ENCODE measurements around the gene KIF18B. TPM values are rescaled to one million over a fixed set of nuclear protein-coding genes. Genes with fewer than 3 reads are reported as not detected.

KIF18B gene
- total RNA-seq, 2 donors from 2014 or later = 37.7 to 51.5 TPM

DNA sequence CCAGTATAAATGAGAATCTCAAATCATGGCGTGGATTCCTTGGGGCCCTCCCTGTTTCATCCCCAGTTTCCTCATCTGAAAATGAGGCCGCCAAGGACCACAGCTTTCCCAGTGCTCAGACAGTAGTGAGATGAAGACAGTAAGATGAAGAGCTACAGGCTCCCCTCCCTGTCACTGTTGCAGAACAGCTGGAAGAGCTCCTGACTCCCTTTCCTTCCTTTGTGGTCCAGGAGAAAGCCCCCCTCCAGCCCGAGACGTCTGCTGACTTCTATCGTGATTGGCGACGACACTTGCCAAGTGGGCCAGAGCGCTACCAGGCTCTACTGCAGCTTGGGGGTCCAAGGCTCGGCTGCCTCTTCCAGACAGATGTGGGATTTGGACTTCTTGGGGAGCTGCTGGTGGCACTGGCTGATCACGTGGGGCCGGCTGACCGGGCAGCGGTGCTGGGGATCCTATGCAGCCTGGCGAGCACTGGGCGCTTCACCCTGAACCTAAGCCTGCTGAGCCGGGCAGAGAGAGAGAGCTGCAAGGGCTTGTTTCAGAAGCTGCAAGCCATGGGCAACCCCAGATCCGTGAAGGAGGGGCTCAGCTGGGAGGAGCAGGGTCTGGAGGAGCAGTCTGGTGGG lies 45.3 kb downstream of the KIF18B start:
- Mint-ChIP-seq H3K9me3 (no peaks in the 10 kb centered on the region), H3K27ac (no peak overlapping the region), H3K4me1 (peaks cover 6% of the 10 kb centered on the region), H3K4me3 (no peak overlapping the region), H3K36me3 (ENCODE audit: low read depth) (peaks cover 17% of the 10 kb centered on the region), H3K27me3 (peaks cover 3% of the 10 kb centered on the region)
- no peak for ATAC-seq (replicated peaks)

DNA sequence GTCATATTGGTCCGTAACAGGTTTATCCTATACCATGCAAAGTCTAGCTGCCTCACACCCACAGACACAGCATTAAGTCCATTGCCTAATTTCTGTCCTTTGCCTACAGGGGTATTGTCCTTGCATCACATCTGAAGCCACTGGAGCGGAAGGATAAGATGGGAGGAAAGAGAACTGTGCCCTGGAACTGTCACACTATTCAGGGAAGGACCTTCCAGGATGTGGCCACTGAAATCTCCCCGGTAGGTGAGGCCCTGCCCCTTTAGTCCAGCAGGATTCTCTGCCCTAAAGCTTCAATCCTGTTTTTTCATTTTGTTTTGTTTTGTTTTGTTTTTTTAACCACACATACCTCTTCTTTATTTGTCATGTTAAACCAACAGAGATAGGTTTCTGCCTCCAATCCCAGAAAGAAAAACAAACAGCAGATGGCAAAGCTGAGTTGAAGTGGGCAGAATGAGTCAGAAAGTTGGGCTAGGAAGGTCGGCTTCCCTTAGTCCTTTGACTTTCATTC lies 46.1 kb downstream of the KIF18B start:
- H3K4me1 Mint-ChIP-seq = peaks cover 6% of the 10 kb centered on the region
- H3K27me3 Mint-ChIP-seq = peaks cover 3% of the 10 kb centered on the region
- no peak overlapping the region for H3K27ac Mint-ChIP-seq
- peak overlapping the region; percentile 88 for H3K4me3 Mint-ChIP-seq
- H3K9me3 Mint-ChIP-seq = no peaks in the 10 kb centered on the region
- ATAC-seq (replicated peaks) = no peak
- H3K36me3 Mint-ChIP-seq (ENCODE audit: low read depth) = peaks cover 21% of the 10 kb centered on the region

DNA sequence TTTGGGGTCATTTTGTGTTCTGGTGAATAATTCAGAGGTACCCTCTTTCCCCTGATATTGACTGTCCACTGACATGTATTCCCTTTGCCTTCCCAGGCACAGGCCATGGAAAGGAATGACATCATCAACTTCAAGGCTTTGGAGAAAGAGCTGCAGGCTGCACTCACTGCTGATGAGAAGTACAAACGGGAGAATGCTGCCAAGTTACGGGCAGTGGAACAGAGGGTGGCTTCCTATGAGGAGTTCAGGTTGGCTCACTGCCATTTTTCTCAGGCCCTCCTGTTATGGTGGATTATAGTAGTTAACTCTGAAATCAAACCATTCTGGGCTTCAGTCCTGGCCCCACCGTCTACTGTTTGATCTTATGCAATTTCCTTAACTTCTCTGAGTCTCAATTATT lies 46.7 kb downstream of the KIF18B start:
- ATAC-seq (replicated peaks) = no peak
- Mint-ChIP-seq H3K4me3 (peak overlapping the region; percentile 88), H3K27ac (peak overlapping the region; percentile 100), H3K9me3 (no peaks in the 10 kb centered on the region), H3K27me3 (peaks cover under 1% of the 10 kb centered on the region), H3K36me3 (ENCODE audit: low read depth) (peaks cover 27% of the 10 kb centered on the region), H3K4me1 (peaks cover 9% of the 10 kb centered on the region)

DNA sequence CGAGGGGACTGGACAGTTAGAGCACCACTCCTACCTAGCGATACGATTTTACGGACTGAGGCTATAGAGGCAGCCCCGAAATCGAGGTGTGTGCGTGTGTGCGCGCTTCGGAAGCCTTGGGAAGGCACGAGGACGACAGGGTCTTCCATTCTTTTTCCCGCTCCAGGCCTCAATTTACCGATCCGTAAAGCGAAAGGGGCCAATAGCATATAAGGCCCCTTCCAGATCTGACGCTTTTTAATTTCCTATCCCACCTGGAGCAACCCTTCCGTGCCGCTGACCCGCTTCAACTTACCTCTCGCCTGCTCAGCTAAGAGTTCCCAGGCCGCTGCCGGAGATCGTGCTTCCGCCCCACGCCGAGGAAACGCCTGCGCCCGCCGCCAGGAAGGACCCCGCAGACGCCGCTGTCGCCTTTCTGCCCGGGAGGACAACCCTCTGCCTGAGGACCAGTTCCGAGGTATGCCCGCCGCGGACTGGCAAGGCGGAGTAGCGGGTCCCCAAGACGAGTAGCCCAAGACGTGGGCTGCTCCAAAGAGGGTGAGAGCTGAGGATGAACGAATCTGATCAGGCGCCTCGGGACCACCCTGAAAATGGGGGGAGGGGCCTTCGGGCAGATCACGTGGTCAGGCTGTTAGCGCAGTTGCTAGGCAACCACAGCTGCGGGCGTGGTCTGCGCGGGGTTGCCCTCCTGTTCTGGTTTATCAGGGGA lies 48.3 kb downstream of the KIF18B start, which contains the start of gene EFTUD2:
Gene EFTUD2, minus strand, starts transcription at position 372 of the 709 bp plus-strand sequence. CDS start 4,924 bp downstream, outside the sequence.
- peak within 1 kb of the TSS; percentile 100 for H3K27ac Mint-ChIP-seq
- H3K4me1 Mint-ChIP-seq = peaks cover 15% of the 10 kb centered on the region
- H3K27me3 Mint-ChIP-seq = no peaks in the 10 kb centered on the region
- peak; percentile 94 for ATAC-seq (replicated peaks)
- H3K4me3 Mint-ChIP-seq = peak within 1 kb of the TSS; percentile 88
- no peaks in the 10 kb centered on the region for H3K9me3 Mint-ChIP-seq
- peaks cover 44% of the 10 kb centered on the region for H3K36me3 Mint-ChIP-seq (ENCODE audit: low read depth)

DNA sequence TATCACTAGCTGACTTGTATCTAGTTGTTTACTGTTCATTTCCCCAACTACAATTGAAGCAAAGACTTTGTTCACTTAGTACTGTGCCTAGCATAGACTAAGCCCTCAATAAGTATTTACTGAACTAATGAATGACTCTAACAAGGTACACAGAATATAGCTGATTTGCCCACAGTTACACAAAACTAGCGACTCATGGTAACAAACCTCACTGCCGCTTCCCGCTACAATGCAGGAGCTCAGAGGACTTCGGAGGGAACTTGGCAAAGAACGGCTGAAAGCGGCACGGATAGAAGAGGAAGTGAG lies 48.9 kb downstream of the KIF18B start:
- ATAC-seq (replicated peaks) = no peak
- H3K27ac Mint-ChIP-seq = peak overlapping the region; percentile 100
- H3K36me3 Mint-ChIP-seq (ENCODE audit: low read depth) = peaks cover 49% of the 10 kb centered on the region
- H3K9me3 Mint-ChIP-seq = no peaks in the 10 kb centered on the region
- H3K27me3 Mint-ChIP-seq = no peaks in the 10 kb centered on the region
- peaks cover 15% of the 10 kb centered on the region for H3K4me1 Mint-ChIP-seq
- H3K4me3 Mint-ChIP-seq = peak overlapping the region; percentile 88

DNA sequence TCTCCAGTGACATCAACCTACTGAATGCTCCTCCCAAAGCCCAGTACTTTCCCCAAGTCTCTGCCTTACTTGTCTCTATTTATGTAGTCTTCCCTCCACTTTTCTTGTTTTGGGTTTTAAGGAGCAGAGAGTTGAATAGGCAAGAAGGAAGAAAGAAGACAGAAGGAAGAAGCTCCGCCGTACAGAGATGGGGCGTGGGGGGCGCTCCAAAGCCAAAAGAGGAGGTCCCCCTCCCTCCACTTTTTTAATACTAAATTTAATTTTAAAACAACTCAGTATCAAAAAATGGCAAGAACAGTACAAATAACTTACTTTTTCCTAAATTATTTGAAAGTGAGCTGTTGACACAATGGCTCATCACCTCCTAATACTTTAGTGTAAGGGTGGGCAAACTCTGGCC lies 52.9 kb downstream of the KIF18B start:
- Mint-ChIP-seq H3K27me3 (no peaks in the 10 kb centered on the region), H3K9me3 (no peaks in the 10 kb centered on the region), H3K4me1 (peaks cover 20% of the 10 kb centered on the region), H3K36me3 (ENCODE audit: low read depth) (peaks cover 77% of the 10 kb centered on the region), H3K27ac (no peak overlapping the region), H3K4me3 (no peak overlapping the region)
- ATAC-seq (replicated peaks) = no peak

DNA sequence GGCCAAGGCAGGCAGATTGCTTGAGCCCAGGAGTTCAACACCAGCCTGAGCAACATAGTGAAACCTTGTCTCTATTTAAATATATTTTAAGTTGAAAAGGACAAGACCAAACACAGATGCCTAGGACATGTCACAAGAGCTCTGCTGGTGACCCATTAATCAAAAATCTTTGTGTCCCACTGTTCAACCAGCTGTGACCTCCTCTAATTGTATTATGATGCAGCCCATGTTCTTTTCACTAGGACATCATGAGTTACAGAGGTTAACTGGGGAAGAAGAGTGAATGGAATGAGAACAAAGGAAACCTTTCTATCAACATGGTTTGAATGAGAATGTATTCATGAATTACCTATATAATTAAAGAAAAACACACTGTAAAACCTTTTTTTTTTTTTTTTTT lies 55.3 kb downstream of the KIF18B start:
- Mint-ChIP-seq H3K4me3 (no peak overlapping the region), H3K27ac (no peak overlapping the region), H3K36me3 (ENCODE audit: low read depth) (peaks cover 62% of the 10 kb centered on the region), H3K4me1 (peaks cover 13% of the 10 kb centered on the region), H3K9me3 (no peaks in the 10 kb centered on the region), H3K27me3 (no peaks in the 10 kb centered on the region)
- ATAC-seq (replicated peaks) = no peak

DNA sequence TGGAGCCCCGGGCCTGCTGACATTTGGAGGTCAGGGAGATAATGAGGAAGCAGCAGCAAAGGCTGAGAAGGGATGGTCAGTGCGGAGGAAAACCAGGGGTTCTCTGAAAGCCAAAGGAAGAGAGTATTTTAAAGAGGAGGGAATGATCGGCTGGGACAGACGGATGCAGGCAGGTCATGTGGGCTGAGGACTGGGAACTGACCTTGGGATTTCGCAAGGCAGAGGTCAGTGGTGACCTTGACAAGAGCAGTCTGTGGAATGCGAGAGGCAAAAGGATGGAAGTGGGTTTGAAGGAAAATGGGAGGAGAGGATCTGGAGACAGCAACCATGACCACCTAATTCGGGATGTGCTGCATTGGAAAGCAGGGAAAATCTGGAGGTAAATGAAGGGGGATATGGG lies 58.6 kb downstream of the KIF18B start:
- no peaks in the 10 kb centered on the region for H3K27me3 Mint-ChIP-seq
- peaks cover 4% of the 10 kb centered on the region for H3K4me1 Mint-ChIP-seq
- H3K27ac Mint-ChIP-seq = no peak overlapping the region
- no peak overlapping the region for H3K4me3 Mint-ChIP-seq
- peaks cover 33% of the 10 kb centered on the region for H3K36me3 Mint-ChIP-seq (ENCODE audit: low read depth)
- no peak for ATAC-seq (replicated peaks)
- no peaks in the 10 kb centered on the region for H3K9me3 Mint-ChIP-seq

DNA sequence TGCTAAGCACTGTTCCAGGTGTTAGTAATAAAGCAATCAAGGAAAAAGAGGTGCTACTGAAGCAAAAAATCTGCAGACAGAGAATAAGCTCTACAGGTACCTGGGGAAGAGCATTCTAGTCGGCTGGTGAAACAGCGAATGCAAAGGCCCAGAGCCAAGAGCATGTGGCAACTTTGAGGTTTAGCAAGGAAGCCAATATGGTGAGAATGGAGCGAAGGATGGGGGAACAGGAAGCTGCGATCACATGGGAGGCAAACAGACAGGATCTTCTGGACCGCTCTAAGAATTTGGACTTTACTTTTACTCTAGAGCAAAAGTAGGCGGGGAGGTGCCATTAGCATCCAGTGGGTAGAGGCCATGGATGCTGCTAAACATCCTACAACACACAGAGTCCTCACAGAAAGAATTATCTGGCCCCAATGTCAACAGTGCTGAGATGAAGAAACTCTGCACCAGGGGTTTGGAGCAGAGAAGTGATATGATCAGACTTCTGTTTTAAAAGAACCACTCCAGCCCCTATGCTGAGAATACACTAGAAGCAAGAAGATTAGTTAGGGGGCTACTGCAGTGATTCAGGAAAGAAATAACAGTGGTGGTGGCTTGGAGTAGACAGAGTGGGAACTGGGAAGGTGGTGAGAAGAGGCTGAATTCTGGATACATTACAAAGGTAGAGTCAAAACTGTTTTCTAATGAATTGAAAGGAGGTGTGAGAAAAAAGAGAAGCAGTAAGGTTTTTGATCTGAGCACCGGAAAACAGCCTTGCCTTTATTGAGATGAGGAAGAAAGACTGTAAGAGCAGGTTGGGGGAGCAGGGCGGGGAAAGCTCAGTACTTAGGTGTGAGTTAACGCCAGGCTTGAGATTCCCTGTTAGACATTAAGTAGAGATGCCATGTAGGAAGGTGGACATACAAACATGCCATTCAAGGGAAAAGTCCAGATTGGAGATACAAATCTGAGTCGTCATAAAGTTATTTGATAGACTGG lies 59.3 kb downstream of the KIF18B start:
- ATAC-seq (replicated peaks) = peak; percentile 51
- H3K4me3 Mint-ChIP-seq = no peak overlapping the region
- H3K4me1 Mint-ChIP-seq = peaks cover 4% of the 10 kb centered on the region
- H3K27ac Mint-ChIP-seq = no peak overlapping the region
- peaks cover 26% of the 10 kb centered on the region for H3K36me3 Mint-ChIP-seq (ENCODE audit: low read depth)
- H3K27me3 Mint-ChIP-seq = no peaks in the 10 kb centered on the region
- no peaks in the 10 kb centered on the region for H3K9me3 Mint-ChIP-seq

DNA sequence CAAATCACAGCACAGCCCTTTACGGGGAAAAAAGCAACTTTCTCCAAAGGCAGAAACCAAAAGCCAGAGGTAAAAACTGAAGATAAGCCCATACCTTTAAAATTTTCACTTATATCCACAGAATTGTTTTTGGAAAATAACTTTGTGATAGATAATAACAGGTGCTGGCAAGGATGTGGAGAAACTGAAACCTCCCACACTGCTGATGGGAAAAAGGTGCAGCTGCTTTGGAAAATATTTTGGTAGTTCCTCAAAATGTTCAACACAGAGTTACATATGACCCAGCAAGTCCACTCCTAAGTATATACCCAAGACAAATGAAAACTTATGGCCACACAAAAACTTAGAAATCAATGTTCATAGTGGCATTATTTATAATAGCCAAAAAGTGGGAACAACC lies 60.6 kb downstream of the KIF18B start:
- no peak for ATAC-seq (replicated peaks)
- Mint-ChIP-seq H3K4me3 (no peak overlapping the region), H3K27ac (no peak overlapping the region), H3K4me1 (peaks cover 4% of the 10 kb centered on the region), H3K36me3 (ENCODE audit: low read depth) (peaks cover 15% of the 10 kb centered on the region), H3K27me3 (no peaks in the 10 kb centered on the region), H3K9me3 (no peaks in the 10 kb centered on the region)

DNA sequence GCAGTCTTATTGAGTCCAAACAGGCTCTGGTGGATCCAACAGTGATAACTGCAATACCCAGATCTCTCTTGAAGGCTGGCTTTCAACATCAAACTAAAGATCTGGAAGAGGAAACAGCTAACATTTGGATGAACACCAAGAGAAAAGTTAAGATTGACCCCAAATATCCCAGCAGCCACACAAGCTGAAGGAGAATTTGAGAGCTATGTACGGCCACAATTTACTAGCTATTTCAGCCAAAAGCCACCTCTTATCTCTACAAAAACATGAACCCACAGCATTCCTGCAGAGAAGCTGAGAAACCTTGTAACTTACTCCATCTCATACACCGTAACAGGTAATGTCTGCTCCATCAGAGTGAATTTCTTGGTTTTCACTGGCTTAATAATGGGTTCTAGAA lies 62.6 kb downstream of the KIF18B start:
- Mint-ChIP-seq H3K9me3 (no peaks in the 10 kb centered on the region), H3K4me1 (no peaks in the 10 kb centered on the region), H3K27ac (no peak overlapping the region), H3K36me3 (ENCODE audit: low read depth) (no peaks in the 10 kb centered on the region), H3K4me3 (no peak overlapping the region), H3K27me3 (no peaks in the 10 kb centered on the region)
- no peak for ATAC-seq (replicated peaks)

DNA sequence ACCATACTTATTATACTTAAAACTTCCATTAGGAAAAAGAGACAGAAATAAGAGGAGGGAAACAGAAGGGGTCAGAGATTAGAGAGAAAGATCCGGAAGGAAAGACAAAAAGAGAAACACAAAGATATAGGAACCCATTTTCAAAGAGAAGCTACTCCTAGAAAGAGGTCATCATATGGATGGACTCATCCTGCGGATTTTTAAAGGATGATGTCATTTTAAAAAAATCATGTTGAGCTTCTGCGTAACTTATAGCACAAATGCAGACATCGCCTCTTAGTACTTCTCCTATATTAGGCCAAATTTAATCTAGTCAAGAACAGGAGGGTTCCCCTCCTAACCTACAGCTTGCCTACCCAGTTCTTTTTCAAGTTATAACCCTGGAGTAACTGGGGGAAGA lies 66.4 kb downstream of the KIF18B start:
- H3K27me3 Mint-ChIP-seq = no peaks in the 10 kb centered on the region
- H3K9me3 Mint-ChIP-seq = no peaks in the 10 kb centered on the region
- no peaks in the 10 kb centered on the region for H3K36me3 Mint-ChIP-seq (ENCODE audit: low read depth)
- no peak for ATAC-seq (replicated peaks)
- H3K4me3 Mint-ChIP-seq = no peak overlapping the region
- no peaks in the 10 kb centered on the region for H3K4me1 Mint-ChIP-seq
- H3K27ac Mint-ChIP-seq = no peak overlapping the region

DNA sequence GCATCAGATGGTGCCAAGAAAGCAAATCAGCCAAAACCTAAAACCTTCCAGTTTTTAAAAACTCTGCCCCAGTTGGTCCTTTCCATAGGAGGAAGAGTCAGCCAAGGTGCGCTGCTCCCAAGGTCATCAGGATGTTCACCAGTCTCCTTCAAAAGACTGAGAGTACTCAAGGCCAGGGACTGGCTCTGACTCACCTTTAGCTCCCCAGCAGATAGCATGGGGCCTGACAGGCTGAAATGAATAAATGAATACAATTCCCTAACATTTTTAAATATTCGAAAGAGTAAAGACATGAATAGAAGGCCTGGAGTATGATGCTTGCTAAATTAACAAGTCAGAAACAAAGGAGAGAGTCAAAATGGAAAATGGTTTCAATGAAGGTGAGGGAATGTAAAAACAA lies 67.5 kb downstream of the KIF18B start:
- no peak overlapping the region for H3K4me3 Mint-ChIP-seq
- no peaks in the 10 kb centered on the region for H3K9me3 Mint-ChIP-seq
- H3K27ac Mint-ChIP-seq = peak overlapping the region; percentile 44
- H3K36me3 Mint-ChIP-seq (ENCODE audit: low read depth) = no peaks in the 10 kb centered on the region
- no peaks in the 10 kb centered on the region for H3K27me3 Mint-ChIP-seq
- H3K4me1 Mint-ChIP-seq = no peaks in the 10 kb centered on the region
- ATAC-seq (replicated peaks) = no peak

DNA sequence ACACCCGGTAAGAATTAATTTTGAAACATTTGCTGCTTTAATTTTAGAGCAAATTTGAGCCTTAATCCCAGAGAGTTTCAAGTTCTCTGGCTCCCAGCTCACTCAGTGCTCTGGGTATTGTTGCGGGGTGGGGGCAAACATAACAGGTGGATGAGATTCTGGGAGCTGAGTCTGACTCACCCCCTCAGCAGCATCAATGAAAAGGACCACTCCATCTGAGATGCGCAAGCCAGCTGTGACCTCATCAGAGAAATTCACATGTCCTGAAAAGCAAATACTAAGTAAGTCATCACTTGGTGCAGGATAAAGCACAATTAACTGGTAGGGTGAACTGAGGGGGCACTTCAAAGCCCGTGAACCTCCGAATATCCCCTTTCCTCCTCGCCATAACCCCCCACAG lies 68.2 kb downstream of the KIF18B start:
- peak overlapping the region; percentile 44 for H3K27ac Mint-ChIP-seq

More for the DNA sequence above, 68.2 kb downstream of the KIF18B start:
- H3K4me3 Mint-ChIP-seq = no peak overlapping the region
- no peaks in the 10 kb centered on the region for H3K4me1 Mint-ChIP-seq
- ATAC-seq (replicated peaks) = no peak
- no peaks in the 10 kb centered on the region for H3K36me3 Mint-ChIP-seq (ENCODE audit: low read depth)
- H3K9me3 Mint-ChIP-seq = no peaks in the 10 kb centered on the region
- H3K27me3 Mint-ChIP-seq = no peaks in the 10 kb centered on the region
